Stimulated activated memory B cell treated with anti-CD40 and anti-IgM and Interleukin-4, amounts not matched to agents 10 μg/mL and 1 μg/mL and 100 μg/mL, for 72 hours (primary cell): ENCODE measurements around the gene C2orf68.
A peak's percentile ranks its signal among the peaks of the same experiment; 100 is the strongest.
"Not testable (repeated sequence)": the region's sequence is repeated elsewhere in the genome, so short reads cannot be mapped to it uniquely, and the experiment has no call there.

ENCODE experiments used
- ATAC-seq: fragments of 150-1000 bp; cut with Tn5 transposase; 2 replicates; pipeline ENCODE4 v1.10.0; 2021
- H3K27ac Mint-ChIP-seq: one replicate; pipeline ENCODE4 v1.8.0; 2022; ENCODE audit warnings: mild to moderate bottlenecking, mixed read lengths
- H3K27me3 Mint-ChIP-seq: one replicate; pipeline ENCODE4 v1.8.0; 2022; ENCODE audit warnings: mixed read lengths
- H3K36me3 Mint-ChIP-seq: one replicate; pipeline ENCODE4 v1.8.0; 2022; ENCODE audit warnings: mixed read lengths
- H3K4me1 Mint-ChIP-seq: one replicate; pipeline ENCODE4 v1.8.0; 2022; ENCODE audit warnings: mixed read lengths
- H3K4me3 Mint-ChIP-seq: one replicate; pipeline ENCODE4 v1.8.0; 2022; ENCODE audit warnings: mild to moderate bottlenecking, moderate library complexity, mixed read lengths
- H3K9me3 Mint-ChIP-seq: one replicate; pipeline ENCODE4 v1.8.0; 2022; ENCODE audit warnings: mixed read lengths

Gene C2orf68

DNA sequence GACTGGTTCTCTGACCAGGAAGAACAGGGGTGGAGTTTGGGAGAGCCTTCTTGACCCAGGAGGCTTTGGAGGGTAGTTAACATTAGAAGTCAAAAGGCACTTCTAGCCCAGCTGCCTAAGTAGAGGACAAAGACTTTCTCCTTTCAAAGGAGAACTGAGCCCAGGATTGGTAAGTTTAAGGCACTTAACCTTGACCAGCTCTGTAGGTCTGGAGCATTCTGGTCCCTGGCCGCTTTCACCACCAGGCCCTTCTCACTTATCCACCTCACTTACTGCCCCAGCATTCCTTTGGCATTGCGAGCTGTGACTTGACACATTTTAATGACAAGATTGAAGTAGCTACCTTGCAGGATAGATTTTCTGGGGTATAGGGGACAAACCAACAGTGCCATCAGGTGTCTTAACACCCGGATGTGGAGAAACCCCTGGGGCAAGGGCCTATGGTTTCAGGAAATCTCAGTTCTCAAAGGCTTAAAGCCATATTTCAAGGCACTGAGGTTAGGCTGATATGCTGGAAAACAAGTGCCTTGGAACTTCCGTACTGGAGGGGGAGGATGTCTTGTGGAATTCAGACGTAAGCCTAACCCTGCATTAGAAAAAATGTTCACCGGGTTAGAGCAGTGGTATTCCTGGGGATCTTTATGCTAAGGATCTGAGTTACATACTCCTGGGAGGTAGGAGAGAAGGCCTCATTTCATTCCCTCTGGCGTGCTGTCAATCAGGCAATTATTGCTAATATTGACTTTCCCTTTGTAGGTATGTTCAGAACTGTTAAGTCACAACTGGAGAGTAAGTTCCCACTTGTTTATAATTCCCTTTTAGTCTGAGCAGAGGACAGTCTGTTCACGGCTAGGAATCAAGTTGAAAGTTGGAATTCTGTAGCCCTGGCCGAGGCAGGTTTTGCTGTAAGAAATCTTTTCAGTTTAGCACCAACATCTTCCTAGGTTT, 4.3 kb downstream of the C2orf68 start:
- Mint-ChIP-seq H3K36me3 (peaks cover 23% of the 10 kb centered on the region), H3K9me3 (no peaks in the 10 kb centered on the region), H3K27ac (no peak overlapping the region), H3K4me3 (no peak overlapping the region), H3K4me1 (peaks cover 44% of the 10 kb centered on the region), H3K27me3 (no peaks in the 10 kb centered on the region)
- ATAC-seq = no peak

DNA sequence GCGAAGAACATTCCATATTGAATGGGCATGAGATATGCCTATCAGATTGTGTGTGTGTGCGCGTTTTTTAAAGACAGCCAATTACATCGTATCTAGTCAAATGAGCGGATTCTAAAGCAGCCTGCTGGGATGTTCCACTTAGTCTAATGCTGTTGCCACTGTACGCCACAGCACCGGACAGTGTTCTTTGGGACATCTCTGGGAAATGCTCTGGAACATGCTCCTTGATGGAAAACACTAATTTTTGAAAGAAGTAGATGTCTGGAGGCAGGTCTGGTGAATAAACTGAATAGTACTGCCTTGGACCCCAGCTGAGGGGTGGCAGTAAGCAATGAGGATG, 5.8 kb downstream of the C2orf68 start:
- H3K9me3 Mint-ChIP-seq = no peaks in the 10 kb centered on the region
- H3K27me3 Mint-ChIP-seq = no peaks in the 10 kb centered on the region
- H3K36me3 Mint-ChIP-seq = peaks cover 23% of the 10 kb centered on the region
- no peak overlapping the region for H3K4me3 Mint-ChIP-seq
- ATAC-seq = no peak
- no peak overlapping the region for H3K27ac Mint-ChIP-seq
- H3K4me1 Mint-ChIP-seq = peaks cover 49% of the 10 kb centered on the region

DNA sequence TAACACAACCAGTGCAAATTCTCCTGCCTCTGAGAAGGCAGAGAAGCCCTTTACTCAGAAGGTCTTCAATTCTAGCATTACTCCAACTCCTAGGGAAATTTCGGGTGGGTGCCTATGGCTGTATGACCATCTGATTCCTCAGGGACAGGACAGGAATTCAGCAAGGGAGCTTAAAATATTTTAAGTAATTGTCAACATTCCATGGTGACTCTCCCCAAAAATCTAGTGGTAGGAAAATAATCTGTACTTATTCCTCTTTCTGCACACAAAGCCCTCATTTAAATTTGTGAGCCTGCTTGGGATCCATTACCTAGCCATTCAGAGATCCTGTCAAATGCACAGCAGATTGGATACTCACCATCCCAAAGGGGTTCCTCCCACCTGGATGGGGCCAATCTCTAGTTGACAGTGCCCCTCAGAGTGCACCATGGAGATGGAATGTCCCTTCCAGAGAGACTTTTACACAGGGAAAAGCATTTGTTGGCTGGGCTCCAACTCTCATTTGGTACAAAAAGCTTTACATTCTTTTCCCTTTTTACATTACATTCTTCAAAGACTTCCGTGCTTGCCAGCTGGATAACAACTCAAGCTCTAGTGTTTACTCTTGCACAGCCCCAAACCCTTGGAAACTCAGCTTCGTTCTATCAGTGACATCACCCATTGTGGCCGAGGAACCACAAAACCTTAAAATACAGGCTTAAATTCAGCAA, 6.3 kb downstream of the C2orf68 start:
- no peak overlapping the region for H3K27ac Mint-ChIP-seq
- H3K9me3 Mint-ChIP-seq = no peaks in the 10 kb centered on the region
- H3K36me3 Mint-ChIP-seq = peaks cover 23% of the 10 kb centered on the region
- no peaks in the 10 kb centered on the region for H3K27me3 Mint-ChIP-seq
- no peak overlapping the region for H3K4me3 Mint-ChIP-seq
- no peak for ATAC-seq
- H3K4me1 Mint-ChIP-seq = peaks cover 53% of the 10 kb centered on the region

DNA sequence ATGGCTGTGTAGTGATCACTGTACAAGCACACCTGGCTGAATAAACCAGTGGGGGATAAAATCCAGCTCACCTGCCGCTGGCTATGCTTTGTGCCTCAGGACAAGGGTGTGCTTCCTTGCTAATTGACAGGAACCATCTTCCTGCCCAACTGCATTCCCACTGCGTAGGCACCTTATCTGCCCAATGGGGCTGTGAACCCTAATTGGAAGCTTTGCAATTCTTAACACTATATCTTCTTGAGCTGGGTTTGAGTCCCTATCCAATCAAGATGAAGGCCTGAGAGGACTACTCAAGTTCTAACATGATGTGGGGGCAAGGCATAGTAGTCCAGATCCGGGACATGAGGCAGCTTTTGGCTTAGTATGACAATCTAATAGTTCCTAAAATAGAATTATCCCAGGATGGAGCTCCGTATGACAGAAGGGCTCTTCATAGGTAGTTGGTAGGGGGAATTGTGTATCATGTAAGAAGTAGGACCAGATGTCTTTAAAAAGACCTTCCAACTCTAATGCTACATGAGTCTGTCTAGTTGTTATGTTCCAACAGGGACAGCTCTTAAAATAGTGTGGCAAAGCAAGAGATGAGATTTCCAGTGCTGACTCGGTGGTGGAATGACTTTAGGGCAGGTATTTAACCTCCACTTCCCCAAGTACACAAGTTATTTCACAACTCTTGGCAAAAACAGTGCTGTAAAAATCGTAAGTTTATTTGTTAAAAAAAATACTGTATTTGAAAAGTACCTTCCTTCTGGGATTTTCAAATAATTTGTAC, 7.1 kb downstream of the C2orf68 start:
- Mint-ChIP-seq H3K4me3 (no peak overlapping the region), H3K9me3 (no peaks in the 10 kb centered on the region), H3K4me1 (peaks cover 60% of the 10 kb centered on the region), H3K27me3 (no peaks in the 10 kb centered on the region), H3K36me3 (peaks cover 28% of the 10 kb centered on the region), H3K27ac (no peak overlapping the region)
- ATAC-seq = no peak

DNA sequence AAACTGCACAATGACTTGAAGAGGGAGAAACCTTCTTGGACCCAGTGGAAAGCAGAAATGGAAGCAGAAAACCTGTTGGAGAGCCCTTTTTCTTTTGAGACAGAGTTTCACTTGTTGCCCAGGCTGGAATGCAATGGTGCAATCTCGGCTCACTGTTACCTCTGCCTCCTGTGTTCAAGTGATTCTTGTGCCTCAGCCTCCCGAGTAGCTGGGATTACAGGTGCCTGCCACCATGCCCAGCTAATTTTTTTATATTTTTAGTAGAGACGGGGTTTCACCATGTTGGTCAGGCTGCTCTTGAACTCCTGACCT, 7.8 kb downstream of the C2orf68 start:
- peaks cover 26% of the 10 kb centered on the region for H3K36me3 Mint-ChIP-seq
- peaks cover 58% of the 10 kb centered on the region for H3K4me1 Mint-ChIP-seq
- not testable (repeated sequence) for H3K27ac Mint-ChIP-seq, ATAC-seq, H3K27me3 Mint-ChIP-seq, H3K9me3 Mint-ChIP-seq
- peak overlapping the region; percentile 92 for H3K4me3 Mint-ChIP-seq

DNA sequence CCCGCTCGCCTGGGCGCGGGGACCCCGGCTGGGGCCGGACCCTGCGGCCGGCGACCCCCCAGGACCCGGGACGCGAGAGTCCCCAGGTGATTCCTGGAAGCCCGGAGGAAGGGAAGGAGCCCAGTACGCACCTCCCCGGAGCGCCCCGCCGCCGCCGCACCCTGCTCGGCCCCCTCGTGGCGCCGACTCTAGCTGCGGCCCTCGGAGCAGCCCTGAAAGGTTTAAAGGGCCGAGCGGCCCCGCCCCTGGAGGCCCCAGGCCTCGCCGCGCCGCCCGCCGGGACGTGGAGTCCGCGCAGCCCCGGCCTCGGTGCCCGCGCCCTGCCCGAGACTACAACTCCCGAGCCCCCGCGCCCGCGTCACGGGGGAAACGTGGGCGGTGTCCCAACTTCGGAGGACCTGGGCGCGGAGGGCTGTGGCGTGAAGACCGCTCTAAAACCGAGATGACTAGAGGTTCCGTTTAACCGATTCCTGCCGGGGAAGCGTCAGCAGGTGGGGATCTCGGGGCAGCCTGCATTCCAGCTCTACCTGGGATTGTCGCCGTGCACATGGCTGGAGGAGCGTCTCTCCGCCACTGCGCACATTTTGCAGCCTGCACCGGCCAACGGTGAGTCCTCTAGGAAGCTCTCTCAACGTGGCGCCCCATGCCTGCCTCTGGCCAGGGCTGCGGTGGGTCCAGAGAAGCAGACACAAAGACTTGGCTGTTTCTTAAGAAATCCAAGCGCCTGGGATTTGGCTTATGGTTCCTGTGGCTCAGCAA, 9.2 kb downstream of the C2orf68 start, which contains the start of gene TMEM150A:
Gene TMEM150A (minus strand): TSS at position 223 of the 759 bp plus-strand sequence. CDS start 750 bp downstream, outside the sequence.
- peak; percentile 99 for ATAC-seq
- Mint-ChIP-seq H3K27me3 (no peaks in the 10 kb centered on the region), H3K27ac (peak within 1 kb of the TSS; percentile 91), H3K4me1 (peaks cover 47% of the 10 kb centered on the region), H3K9me3 (no peaks in the 10 kb centered on the region), H3K36me3 (peaks cover 15% of the 10 kb centered on the region), H3K4me3 (peak within 1 kb of the TSS; percentile 92)

DNA sequence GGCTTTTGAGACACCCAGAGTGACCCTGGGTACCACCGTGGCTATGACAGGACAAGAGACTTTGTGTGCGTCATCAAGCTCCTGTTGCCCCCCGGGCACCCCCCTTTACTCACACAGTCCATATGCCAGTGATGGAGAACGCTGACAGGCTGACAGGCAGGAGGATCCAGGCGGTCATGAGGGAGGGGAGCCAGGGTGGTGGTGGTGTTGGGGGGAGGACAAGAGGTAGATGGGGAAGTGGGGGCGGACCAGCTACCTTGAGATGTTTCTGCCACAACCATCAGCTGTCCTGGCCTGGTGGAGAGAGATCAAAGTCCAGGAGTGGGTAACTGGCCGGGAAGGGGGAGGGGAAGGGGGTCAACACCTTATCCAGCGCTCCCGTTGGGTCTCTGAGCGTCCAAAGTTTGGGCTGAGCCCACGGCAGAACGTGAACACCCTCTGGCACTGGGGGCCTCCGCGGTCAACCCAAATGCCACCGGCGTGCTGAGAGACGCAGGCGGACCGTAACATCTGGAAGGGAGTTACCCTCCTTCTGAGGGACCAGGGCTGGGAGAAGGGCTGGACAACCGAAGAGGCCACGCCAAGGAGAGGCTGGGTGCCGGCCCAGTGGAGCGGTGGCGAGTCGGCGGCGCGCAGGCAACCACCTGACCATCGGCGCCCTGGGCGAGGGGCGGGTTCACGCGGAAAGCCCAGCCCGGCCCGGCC, 9.9 kb downstream of the C2orf68 start:
- Mint-ChIP-seq H3K36me3 (peaks cover 12% of the 10 kb centered on the region), H3K27me3 (no peaks in the 10 kb centered on the region), H3K4me1 (peaks cover 50% of the 10 kb centered on the region), H3K4me3 (peak overlapping the region; percentile 92), H3K9me3 (no peaks in the 10 kb centered on the region), H3K27ac (peak overlapping the region; percentile 91)
- peak; percentile 66 for ATAC-seq

DNA sequence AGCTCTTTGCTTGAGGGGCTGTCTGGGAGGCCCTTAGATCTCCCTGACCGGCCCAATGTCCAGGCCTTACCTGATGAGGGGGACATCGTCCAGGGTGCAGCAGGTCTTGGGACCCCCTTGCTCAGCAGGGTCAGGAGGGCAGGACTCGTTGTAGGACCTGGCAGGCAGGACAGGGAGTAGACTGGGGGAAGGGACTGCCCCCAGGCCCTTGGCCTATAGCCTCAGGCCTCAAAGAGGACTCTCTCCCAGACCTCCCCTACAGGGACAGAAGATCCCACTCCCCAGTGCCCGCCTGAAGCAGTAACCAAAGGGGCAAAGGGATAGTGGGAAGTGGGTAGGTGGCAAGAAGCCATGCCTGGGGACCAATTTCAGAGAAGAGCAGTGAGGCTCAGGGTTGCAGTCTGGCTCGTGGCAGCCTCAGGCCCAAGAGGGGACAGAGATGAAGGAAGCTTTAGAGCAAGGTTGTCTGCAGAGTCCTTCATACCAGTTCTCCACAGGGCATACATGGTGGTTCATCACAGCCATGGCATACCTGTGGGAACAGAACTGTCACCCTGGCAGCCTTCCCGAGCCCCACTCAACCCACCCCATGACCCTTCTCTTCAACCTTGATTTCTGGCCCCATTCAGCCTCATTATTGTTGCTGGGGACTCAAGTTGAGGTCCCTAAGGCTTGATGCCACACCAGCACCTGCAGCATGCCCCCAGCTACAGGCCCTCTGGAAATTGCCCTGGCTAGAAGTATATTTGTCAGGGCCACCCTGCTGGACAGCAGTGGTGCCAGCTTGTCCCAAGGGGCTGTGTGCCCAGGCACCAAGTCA, 10.7 kb downstream of the C2orf68 start:
- Mint-ChIP-seq H3K9me3 (no peaks in the 10 kb centered on the region), H3K27me3 (no peaks in the 10 kb centered on the region), H3K4me1 (peaks cover 54% of the 10 kb centered on the region), H3K36me3 (peaks cover 7% of the 10 kb centered on the region), H3K4me3 (peak overlapping the region; percentile 92), H3K27ac (peak overlapping the region; percentile 91)
- no peak for ATAC-seq

DNA sequence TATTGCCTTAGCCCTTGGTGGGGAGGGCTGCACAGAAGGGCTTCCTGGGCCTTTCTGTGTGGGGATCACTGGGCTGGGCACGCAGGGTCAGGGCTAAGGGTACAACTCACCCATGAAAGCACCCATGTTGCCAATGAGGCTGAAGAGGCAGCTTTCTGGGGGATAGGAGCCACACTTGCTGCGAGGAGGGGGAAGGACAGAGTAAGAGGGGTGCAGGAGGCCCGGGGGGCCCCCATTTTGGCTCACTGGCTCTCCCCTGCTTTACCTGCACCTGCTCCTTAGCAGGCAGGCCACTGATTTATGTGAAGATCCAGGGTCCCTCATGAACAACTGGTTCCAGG, 11.7 kb downstream of the C2orf68 start:
- H3K36me3 Mint-ChIP-seq = peaks cover 13% of the 10 kb centered on the region
- peaks cover 63% of the 10 kb centered on the region for H3K4me1 Mint-ChIP-seq
- H3K9me3 Mint-ChIP-seq = no peaks in the 10 kb centered on the region
- H3K27me3 Mint-ChIP-seq = no peaks in the 10 kb centered on the region
- no peak overlapping the region for H3K4me3 Mint-ChIP-seq
- ATAC-seq = no peak
- H3K27ac Mint-ChIP-seq = peak overlapping the region; percentile 44

DNA sequence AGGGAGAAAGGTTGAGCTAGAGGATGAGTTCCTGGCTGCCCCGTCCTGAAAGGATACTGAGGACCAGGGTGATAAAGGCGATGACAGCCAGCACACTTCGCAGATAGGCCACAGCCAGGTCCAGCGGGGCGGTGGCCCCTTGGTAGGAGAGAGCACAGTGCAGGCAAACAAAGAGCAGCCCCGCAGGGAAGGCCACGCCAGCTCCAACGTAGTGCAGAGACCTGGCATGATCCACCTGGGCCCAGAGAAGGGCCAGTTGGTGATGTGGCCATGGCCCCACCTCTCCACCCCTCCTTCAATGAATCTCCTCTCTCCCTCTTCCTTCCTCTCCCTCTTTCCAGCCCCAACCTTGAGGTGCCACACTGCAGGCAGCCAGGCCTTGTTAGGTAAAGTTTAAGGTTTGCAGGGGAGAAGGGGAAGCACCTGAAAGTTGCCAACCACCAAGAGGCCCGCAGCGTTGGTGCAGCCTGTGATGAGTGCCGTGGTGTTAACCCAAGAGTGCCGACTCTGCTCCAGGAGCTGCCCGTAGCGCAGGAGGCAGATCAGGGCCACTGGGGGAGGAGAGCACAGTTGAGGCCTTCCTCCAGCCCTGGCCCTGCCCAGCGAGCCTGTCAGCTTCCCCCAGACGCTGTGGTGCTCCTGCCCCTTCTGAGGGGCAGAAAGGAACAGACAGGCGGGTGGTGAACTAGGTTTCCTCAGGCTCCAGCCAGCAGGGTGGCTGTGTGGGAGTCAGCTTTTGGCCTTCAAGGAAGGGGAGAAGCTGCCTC, 12.2 kb downstream of the C2orf68 start:
- no peaks in the 10 kb centered on the region for H3K27me3 Mint-ChIP-seq
- no peaks in the 10 kb centered on the region for H3K9me3 Mint-ChIP-seq
- no peak for ATAC-seq
- peaks cover 65% of the 10 kb centered on the region for H3K4me1 Mint-ChIP-seq
- H3K27ac Mint-ChIP-seq = peak overlapping the region; percentile 44
- peaks cover 13% of the 10 kb centered on the region for H3K36me3 Mint-ChIP-seq
- no peak overlapping the region for H3K4me3 Mint-ChIP-seq

DNA sequence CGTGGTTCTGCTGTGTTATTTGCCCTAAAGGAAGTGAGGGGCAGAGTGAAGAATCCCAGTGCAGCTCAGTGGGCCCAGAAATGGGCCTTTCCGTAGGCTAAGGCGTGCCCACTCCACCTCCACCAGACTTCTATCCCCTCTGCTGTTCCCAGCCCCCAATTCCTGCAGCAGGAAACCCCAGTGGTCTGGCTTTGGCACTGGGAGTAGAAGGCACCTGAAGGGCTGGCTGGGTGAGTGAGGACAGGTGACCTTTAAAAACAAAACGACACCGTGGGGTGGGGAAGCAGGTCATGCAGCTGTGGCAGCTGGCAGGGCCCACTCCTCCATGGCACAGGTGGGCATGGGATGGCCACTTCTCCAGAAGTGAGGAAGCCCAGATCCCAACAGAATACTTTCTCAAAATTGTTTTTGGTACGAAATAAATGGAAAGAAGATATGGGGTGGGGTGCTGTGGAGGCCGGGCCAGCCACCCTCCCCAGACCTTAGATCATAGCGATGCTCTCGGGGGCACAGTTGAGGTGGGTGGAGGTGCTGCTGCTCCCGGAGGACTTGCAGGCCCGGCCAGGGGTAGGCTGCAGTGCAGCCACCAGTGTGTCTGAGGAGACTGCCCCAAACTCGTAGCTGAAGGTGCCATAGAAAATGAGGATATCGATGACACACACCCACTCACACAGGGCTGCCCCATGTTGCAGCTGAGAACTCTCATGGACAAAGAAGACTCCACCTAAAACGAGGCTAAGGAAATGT, 13.1 kb downstream of the C2orf68 start:
- ATAC-seq = no peak
- Mint-ChIP-seq H3K36me3 (peaks cover 13% of the 10 kb centered on the region), H3K9me3 (no peaks in the 10 kb centered on the region), H3K27ac (no peak overlapping the region), H3K4me1 (peaks cover 67% of the 10 kb centered on the region), H3K27me3 (no peaks in the 10 kb centered on the region), H3K4me3 (no peak overlapping the region)

DNA sequence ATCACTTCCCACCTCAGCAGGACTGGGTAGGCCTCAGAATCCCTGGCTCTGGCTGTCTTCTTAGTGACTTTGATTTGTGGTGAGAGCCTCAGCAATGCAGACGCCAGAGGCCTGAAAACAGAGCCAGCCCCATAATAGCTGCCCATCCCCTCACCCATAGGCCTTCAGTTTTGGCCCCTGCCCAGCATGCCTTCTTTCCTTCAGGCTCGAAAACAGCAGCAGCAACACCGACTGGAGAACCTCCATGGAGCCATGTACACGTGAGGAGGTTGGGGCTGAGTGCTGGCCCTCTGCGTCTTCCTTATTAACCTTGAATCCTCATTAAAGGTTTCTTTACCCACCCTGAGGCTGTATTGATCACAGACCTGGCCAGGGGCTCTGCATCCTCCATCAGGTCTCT, 14.6 kb downstream of the C2orf68 start:
- Mint-ChIP-seq H3K4me1 (peaks cover 58% of the 10 kb centered on the region), H3K36me3 (peaks cover 13% of the 10 kb centered on the region), H3K4me3 (peak overlapping the region; percentile 100)

More for the DNA sequence above, 14.6 kb downstream of the C2orf68 start:
- Mint-ChIP-seq H3K27me3 (no peaks in the 10 kb centered on the region), H3K9me3 (no peaks in the 10 kb centered on the region), H3K27ac (peak overlapping the region; percentile 100)
- no peak for ATAC-seq
